Prostate gland (tissue), 2 donors: Measurements from ENCODE around the gene CCR6.

Experiments
- POLR2A ChIP-seq: fragments of 450-650 bp; IDR thresholded peaks from one replicate; pipeline ENCODE4 v1.6.1; 2016; ENCODE audit warnings: antibody characterized with exemption, mild to moderate bottlenecking
- TF ChIP-seq, protein P1 (sequence below), 4 experiments: fragments of 200-600 bp in 2 of 4; fragments of 450-650 bp in 2 of 4; sonication (generic) in 2 of 4; IDR thresholded peaks; 1 replicate in 3 of 4; 2 replicates in 1 of 4; pipeline ENCODE4 v1.5.1; 2016 to 2019; ENCODE audit warnings: antibody characterized with exemption in 4 of 4, mild to moderate bottlenecking in 2 of 4, moderate library complexity in 2 of 4

DNA sequence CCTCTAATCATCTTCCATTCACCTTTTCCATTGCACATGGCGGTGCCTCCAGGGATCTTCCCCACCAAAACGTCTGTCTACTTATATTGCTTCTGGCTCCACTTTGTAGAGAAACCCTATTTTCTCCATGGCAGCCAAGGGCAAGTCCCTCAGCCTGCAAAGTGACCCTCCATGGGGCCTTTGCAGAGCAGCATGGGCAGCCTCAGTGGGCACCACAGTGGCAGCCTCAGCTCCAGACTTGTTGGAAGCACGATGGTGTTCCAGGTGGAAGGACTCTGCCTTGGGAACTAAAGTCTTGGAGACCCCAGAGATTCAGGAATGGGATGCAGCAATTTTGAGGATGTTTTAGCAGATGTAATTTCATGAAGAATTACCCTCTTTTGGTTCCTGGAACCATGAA is 18.5 kb upstream of the CCR6 start:
- TF ChIP-seq, protein P1, sequence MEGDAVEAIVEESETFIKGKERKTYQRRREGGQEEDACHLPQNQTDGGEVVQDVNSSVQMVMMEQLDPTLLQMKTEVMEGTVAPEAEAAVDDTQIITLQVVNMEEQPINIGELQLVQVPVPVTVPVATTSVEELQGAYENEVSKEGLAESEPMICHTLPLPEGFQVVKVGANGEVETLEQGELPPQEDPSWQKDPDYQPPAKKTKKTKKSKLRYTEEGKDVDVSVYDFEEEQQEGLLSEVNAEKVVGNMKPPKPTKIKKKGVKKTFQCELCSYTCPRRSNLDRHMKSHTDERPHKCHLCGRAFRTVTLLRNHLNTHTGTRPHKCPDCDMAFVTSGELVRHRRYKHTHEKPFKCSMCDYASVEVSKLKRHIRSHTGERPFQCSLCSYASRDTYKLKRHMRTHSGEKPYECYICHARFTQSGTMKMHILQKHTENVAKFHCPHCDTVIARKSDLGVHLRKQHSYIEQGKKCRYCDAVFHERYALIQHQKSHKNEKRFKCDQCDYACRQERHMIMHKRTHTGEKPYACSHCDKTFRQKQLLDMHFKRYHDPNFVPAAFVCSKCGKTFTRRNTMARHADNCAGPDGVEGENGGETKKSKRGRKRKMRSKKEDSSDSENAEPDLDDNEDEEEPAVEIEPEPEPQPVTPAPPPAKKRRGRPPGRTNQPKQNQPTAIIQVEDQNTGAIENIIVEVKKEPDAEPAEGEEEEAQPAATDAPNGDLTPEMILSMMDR (IDR thresholded peaks at IDR 0.05), result no peak
- no peak for TF ChIP-seq POLR2A
